HG02759 (cell line): ENCODE measurements around the gene CRISP1.
"Not testable (repeated sequence)": the region's sequence is repeated elsewhere in the genome, so short reads cannot be mapped to it uniquely, and the experiment has no call there.

ENCODE experiments used
- ATAC-seq: cut with Tn5 transposase; IDR thresholded peaks from one replicate; pipeline ENCODE4 v1.9.1; 2021; ENCODE audit warnings: mild to moderate bottlenecking, moderate library complexity; ENCODE audit not compliant: unreplicated experiment

Gene CRISP1, protein sequence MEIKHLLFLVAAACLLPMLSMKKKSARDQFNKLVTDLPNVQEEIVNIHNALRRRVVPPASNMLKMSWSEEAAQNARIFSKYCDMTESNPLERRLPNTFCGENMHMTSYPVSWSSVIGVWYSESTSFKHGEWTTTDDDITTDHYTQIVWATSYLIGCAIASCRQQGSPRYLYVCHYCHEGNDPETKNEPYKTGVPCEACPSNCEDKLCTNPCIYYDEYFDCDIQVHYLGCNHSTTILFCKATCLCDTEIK

DNA sequence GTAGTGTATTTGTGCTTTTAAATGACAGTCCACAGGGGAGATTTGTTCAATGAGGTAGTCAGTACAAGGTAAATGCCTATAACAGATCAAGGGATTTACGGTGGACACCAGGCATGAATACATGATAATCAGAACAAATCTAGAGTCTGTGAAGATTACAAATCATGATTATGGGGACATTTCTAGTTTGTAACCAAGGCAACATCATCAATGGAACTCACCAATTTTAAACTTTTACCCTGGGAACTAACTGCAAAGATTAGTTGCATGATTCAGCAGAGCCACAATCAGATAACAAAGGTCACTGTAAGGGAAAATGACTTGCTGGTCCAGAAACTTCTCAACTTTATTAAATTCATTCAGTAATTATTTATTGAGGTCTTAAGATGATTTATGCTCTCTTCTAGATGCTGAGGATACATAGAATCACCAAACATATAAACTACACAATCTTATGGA is at the start of gene CRISP1:
TSS of gene CRISP1 (minus strand) at position 51 of the 459 bp plus-strand sequence. CDS start 9,135 bp downstream, outside the sequence.
- no peak for ATAC-seq

DNA sequence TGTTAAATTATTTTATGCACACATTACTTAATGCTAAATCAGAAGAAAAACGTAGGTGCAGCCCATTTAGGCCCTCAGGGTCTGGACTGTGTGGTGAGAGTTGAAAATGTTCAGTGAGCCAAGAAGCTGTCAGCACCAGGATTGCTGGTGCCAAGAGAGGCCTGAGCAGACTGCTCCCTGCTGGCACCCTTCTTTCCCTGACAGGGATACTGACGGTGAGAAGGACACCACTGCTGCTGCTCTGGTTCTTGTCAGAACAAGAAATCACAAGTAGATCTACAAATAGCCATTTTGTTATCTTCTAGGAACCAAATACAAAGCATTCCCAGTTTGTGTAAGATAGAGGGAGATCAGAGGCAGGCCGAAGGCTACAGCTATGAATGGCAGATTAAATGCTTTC is 48.7 kb upstream of the CRISP1 start:
- ATAC-seq, result no peak

GRCh38 chr6:49913636-49914375 is 47.5 kb upstream of the CRISP1 start:
- no peak for ATAC-seq

DNA sequence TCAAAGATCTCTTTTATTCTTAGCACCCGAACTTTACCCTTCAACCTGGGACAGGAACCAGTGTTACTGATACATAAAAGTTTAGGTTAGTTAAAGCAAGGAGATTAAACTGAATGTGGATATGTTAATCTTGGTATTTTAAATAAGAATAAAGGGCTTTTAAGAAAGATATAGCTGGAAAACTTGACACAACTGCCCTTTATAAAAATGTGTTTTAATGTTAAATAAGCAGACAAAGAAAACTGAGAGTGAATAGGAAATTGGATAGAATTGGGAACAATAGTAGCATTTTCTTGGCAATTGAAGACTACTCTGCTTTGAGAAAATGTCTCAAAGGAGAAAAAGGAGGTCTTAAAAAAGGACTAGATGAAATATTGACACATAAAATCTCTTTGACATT is 45.9 kb upstream of the CRISP1 start:
- no peak for ATAC-seq

GRCh38 chr6:49911252-49911651 is 44.9 kb upstream of the CRISP1 start:
- ATAC-seq, result no peak

DNA sequence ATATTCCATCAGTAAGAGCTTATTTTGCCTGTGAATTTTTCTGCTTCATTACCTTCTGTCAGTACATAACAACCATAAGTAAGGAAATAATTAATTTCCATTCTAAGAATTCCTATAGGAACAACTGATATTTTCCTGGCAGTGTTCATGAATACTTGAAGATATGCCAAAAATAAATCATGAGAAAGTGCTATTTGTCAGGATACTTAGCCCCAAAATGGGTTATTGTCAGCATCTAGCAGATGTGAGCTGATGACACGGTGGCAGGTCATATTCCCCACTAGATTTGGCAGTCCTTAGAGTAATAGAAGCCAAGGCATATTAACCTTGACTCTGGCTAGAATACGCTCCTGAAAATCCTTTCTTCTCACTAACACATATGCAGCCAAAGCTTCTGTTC is 43.2 kb upstream of the CRISP1 start:
- no peak for ATAC-seq

DNA sequence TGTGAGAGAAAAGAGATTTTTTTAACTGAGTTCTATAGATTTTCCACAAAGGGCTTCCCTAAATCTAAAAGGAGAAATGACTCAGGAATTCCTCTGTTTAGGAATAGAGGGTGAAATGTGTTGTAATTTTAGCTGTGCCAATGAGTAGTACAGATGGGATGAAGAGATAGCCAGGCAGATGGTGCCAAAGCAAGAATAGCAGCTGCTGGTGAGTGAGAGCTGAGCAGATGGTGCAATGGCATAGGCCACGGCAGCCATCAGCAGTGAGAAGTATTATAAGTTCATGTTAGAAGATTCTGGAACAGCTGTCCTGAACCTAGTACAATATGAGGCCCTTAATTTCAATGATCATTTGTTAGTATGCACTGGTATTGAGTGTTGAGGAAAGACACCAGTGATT is 40.2 kb upstream of the CRISP1 start:
- no peak for ATAC-seq

- ATAC-seq, result no peak
Observed at GRCh38 chr6:49905296-49905695, 39.0 kb upstream of the CRISP1 start.

GRCh38 chr6:49902856-49903255 is 36.5 kb upstream of the CRISP1 start:
- ATAC-seq, result no peak

DNA sequence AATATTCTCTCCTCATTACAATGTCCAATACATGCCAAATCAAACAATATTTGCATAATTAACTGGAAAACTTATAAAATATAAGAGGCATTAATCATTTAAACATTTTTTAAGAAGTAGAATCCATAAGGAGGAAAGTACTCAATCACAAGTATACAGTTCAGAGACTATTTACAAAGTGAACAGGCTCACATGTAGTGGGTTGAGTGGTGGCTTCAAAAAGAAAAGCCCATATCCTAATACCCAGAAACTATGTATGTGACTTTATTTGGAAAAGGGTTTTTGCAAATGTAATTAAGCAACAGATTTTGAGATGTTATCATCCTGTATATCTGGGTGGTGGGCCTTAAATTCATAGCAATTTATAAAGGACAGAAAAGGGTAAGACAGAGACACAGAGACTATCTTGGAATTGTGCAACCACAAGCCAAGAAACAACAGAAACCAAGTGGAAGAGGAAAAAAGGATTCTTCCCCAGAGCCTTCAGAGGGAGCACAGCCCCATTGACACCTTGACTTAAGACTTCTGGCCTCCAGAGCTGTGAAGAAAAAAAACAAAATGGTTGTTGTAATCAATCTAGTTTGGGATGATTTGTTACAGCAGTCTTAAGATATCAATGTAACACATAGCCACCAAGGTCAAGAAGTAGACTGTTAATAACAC is 32.7 kb upstream of the CRISP1 start:
- no peak for ATAC-seq

DNA sequence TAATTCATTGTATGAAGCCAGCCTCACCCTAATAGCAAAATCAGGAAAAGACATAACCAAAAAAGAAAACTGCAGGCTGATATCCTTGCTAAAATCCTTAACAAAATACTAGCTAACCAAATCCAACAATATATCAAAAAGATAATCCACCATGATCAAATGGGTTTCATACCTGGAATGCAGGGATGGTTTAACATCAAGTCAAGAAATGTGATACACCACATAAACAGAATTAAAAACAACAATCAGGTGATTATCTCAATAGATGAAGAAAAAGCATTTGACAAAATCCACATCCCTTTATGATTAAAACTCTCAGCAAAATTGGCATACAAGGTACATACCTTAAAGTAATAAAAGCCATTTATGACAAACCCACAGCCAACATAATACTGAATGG is 29.2 kb upstream of the CRISP1 start:
- ATAC-seq, result not testable (repeated sequence)

DNA sequence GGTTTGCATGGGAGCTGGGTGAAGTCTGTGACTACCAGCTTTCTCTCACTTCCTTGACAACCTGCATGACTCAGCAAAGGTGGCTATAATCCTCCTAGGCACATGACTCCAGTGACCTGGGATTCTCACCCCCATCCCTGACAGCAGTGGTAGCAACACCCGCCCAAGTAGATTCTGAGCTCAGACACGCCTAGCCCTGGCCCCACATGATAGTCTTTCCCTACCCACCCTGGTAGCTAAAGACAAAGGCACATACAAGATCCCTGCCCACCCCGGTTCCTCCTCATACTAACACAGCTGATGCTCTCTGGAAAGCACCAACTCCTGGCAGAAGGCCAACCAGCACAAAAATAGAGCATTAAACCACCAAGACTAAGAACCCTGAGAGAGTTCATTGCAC is 25.9 kb upstream of the CRISP1 start:
- ATAC-seq, result no peak

DNA sequence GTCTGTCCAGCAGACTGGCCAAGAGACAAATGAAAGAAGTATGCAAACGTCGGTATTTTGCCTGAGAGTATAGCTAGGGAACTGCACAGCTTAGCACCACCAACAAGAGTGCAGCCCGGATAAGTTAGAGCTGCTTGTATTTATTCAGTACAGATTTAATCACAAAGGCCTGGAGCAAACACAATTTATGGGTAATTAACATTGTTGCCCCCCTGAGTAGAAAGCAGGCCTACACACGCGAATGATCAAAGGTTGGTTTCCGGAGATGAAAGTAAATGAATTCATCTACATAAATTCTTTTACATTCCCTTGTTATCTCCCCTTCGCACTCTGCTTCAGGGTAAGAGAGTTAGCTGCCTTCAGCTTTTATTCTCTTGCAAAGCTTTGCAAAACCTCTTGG is 24.7 kb upstream of the CRISP1 start:
- ATAC-seq, result no peak

GRCh38 chr6:49888742-49889431 is 22.6 kb upstream of the CRISP1 start:
- no peak for ATAC-seq

- ATAC-seq, result no peak
Observed at GRCh38 chr6:49868951-49869529, 2.7 kb upstream of the CRISP1 start.

GRCh38 chr6:49856282-49856681 is 10.1 kb downstream of the CRISP1 start:
- no peak for ATAC-seq

DNA sequence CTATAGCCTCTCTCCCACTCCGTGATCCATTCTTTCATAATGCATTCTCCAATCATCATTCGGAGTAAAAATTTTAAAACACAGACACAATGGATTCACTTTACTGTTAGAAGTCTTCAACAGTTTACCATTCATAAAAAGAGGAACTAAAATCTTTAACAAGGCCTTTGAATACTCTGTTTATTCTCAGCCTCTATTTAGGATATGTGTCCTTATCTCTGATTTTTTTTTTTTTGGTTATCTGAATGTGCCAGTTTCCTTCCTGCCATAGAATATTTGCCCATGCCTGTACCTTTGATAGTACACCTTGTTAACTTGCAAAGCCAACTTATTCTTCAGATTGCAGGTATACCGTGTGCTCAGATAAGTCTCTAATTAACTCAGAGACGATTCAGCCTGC is 11.1 kb downstream of the CRISP1 start:
- no peak for ATAC-seq

DNA sequence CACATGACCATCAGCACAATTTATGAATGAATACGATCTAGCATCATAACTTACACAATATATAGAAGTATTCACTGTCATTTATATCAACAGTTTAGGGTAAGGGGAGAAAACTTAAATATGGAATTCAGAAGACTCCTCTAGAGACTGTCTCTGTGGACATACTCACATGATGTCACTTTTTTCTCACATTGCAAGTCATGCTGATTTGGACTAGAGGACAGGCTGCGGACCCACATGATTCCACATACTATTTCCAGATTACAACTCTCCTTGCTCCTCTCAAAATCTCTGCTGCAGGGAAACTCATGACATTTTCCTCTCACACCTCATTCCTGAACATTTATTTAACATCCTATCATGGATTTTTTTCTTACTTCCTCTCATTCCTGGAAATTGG is 13.4 kb downstream of the CRISP1 start:
- no peak for ATAC-seq

DNA sequence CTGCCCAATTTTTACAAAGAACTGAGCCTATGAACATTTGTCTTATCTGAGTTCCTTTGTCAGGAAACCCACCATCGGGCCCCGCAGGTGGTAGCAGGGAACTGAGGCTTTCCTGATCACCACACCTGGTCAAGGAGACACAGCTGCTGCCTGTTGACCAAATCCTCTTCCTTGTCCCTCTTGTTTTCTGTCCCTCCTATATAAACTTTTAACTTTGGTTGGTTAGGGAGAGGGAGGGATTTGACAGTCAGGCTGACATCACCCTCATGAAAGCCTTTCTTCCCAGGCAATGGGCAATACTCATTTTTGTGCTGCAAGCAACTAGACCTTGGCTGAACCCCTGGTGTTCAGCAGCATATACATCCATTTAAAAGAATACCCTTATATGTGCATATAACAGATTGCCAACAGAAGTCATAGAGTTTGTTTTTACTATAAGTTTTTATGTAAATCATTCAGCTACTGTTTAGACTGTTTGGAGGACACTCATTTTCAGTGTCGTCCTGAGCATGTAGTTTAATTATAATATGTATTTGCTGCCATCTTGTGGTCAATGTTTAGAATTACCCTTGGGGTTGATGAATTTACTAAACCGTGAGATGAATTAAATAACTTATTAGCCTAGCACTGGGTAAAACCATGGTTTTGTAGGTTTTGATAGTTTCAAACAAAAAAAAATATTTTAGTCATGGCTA is 17.0 kb downstream of the CRISP1 start:
- peak; percentile 90 for ATAC-seq

DNA sequence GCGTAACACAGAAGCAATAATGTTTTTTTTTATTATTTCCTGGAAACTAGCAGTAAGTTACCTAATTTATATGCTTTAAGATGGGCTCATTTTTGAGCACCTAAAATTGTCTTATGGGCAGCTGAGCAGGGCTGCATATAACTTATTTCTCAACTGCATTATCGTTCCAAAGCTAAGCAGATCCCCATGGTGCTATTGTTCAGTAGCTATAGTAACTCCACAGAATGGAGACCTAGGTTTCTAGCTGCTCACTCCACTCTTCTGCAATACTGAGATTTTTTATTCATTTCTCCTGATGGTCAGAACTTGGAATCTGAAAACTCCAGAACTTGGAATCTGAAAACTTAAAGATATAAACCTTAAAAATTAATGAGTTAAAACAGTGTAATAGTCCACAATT is 18.7 kb downstream of the CRISP1 start:
- no peak for ATAC-seq
